Vagina (tissue), 2 donors: ENCODE measurements around the gene MPND.

Source experiments
- CTCF ChIP-seq, 3 experiments: fragments of 450-650 bp in 2 of 3; fragments of 200-600 bp in 1 of 3; sonication (generic) in 1 of 3; IDR thresholded peaks; one replicate each; pipeline ENCODE4 v1.5.1; 2017 to 2019; ENCODE audit warnings: antibody characterized with exemption in 3 of 3, mild to moderate bottlenecking in 2 of 3, moderate library complexity in 2 of 3
- POLR2A ChIP-seq, 2 donors: fragments of 450-650 bp; IDR thresholded peaks; one replicate each; pipeline ENCODE4 v1.6.1; 2017; ENCODE audit warnings: antibody characterized with exemption in 2 of 2, mild to moderate bottlenecking in 2 of 2, moderate library complexity in 2 of 2
- POLR2AphosphoS5 ChIP-seq, 2 donors: sonication (generic); formaldehyde crosslinking; IDR thresholded peaks; one replicate each; pipeline ENCODE4 v1.9.0; 2017; ENCODE audit warnings: antibody characterized with exemption in 2 of 2, mild to moderate bottlenecking in 2 of 2, low read depth in 1 of 2; ENCODE audit not compliant: insufficient read depth in 1 of 2

DNA sequence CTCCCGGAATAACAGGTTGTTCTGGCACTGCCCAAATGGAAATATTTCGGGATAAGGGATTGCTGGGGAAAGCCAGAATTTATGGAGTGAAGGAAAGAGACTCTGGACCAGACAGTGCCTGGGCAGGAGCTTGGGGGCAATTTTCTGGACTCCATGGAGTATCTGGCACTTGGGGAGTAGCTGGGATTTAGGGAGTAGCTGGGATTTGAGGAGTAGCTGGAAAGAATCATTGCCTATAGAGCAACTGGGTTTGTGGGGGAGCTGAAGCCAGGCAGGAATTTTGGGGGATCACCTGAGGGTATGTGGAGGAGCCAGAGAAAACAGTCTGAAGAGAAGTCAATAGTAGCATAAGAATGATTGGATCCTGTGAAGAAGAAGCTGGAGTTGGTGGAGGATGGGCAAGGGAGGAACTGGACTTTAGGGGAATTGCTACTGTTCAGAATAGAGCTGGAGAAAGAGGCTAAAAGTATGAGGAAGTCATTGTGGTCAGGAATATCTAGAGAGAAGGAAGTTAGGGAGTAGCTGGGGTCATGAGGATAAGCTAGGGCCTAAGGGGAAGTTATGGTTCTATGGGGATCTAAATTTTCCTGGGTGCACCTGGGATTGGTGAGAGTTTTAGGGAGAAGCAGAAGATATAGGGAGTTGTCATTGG lies 24.2 kb upstream of the MPND start:
- TF ChIP-seq POLR2A (IDR thresholded peaks at IDR 0.05): no peak
- TF ChIP-seq POLR2AphosphoS5 (IDR thresholded peaks at IDR 0.05; ENCODE audit: insufficient read depth in 1 of 2, low read depth in 1 of 2): no peak
- no peak for TF ChIP-seq CTCF (IDR thresholded peaks at IDR 0.05)
